GM10266 (cell line): Measurements from ENCODE around the gene RCC2.
A peak's percentile ranks its signal among the peaks of the same experiment; 100 is the strongest.

Experiments used
- DNase-seq: peaks from one replicate; pipeline ENCODE4 v3.0.0; 2012; ENCODE audit errors: extremely low spot score
- CTCF ChIP-seq: IDR thresholded peaks from 2 replicates; pipeline ENCODE4 v1.5.1; 2012; ENCODE audit warnings: mild to moderate bottlenecking, low read depth; ENCODE audit not compliant: control insufficient read depth, insufficient read depth; ENCODE audit errors: missing control alignments

RCC2 gene

GRCh38 chr1:17427696-17428660 is 11.5 kb downstream of the RCC2 start:
- TF ChIP-seq CTCF: no peak
- no peak for DNase-seq

GRCh38 chr1:17425806-17426600 is 13.5 kb downstream of the RCC2 start:
- TF ChIP-seq CTCF: no peak
- no peak for DNase-seq

GRCh38 chr1:17423781-17424245 is 15.7 kb downstream of the RCC2 start:
- DNase-seq: no peak
- no peak for TF ChIP-seq CTCF

- no peak for TF ChIP-seq CTCF
- no peak for DNase-seq
These were observed 17.0 kb downstream of the RCC2 start for GRCh38 chr1:17422461-17422860.

- no peak for TF ChIP-seq CTCF
- DNase-seq: no peak
These were observed 19.0 kb downstream of the RCC2 start for GRCh38 chr1:17420391-17420918.

- DNase-seq: peak; percentile 78
- TF ChIP-seq CTCF: peak; percentile 99
These were observed 19.7 kb downstream of the RCC2 start for GRCh38 chr1:17419626-17420328.
